SU-DHL-6 (cell line): Measurements from ENCODE around the gene MINK1.

ENCODE experiments used
- H2AFZ ChIP-seq: fragments of 200-600 bp; sonication (generic); 2 replicates; pipeline ENCODE4 v1.6.1; 2014; ENCODE audit warnings: low read depth, mild to moderate bottlenecking, moderate library complexity, mixed read lengths, antibody characterized with exemption, low read length; ENCODE audit not compliant: severe bottlenecking
- H3F3A ChIP-seq: fragments of 200-600 bp; shearing (Covaris generic); 2 replicates; pipeline ENCODE4 v1.6.0; 2016; ENCODE audit warnings: antibody characterized with exemption, mild to moderate bottlenecking; ENCODE audit not compliant: insufficient read depth
- H3K27ac ChIP-seq: fragments of 200-600 bp; sonication (generic); 2 replicates; pipeline ENCODE4 v1.5.1; 2016; ENCODE audit warnings: low read depth, mild to moderate bottlenecking, low read length, moderate library complexity, mixed read lengths
- H3K27me3 ChIP-seq: fragments of 200-600 bp; sonication (generic), shearing (Covaris generic); 2 replicates; pipeline ENCODE4 v1.6.0; 2014; ENCODE audit warnings: mild to moderate bottlenecking, low read length
- H3K36me3 ChIP-seq: fragments of 200-600 bp; sonication (generic); 2 replicates; pipeline ENCODE4 v1.6.1; 2014; ENCODE audit warnings: mild to moderate bottlenecking, low read length, mixed read lengths
- H3K4me2 ChIP-seq: fragments of 300-600, 200-600 bp; shearing (Covaris generic), sonication (generic); 2 replicates; pipeline ENCODE4 v1.6.0; 2014; ENCODE audit warnings: low read length, low read depth, mild to moderate bottlenecking; ENCODE audit not compliant: poor library complexity, severe bottlenecking
- H3K4me3 ChIP-seq: fragments of 200-600 bp; sonication (generic); 2 replicates; pipeline ENCODE4 v1.5.1; 2014; ENCODE audit warnings: antibody characterized with exemption, low read length, mild to moderate bottlenecking, mixed read lengths; ENCODE audit not compliant: insufficient read depth, poor library complexity, severe bottlenecking
- H3K79me2 ChIP-seq: fragments of 200-600 bp; sonication (generic); 2 replicates; pipeline ENCODE4 v1.6.1; 2014; ENCODE audit warnings: mild to moderate bottlenecking, low read length, moderate library complexity; ENCODE audit not compliant: insufficient read depth
- H3K9ac ChIP-seq: fragments of 200-600 bp; sonication (generic); 2 replicates; pipeline ENCODE4 v1.7.0; 2014; ENCODE audit warnings: mild to moderate bottlenecking, low read length
- H3K9me2 ChIP-seq: fragments of 200-600 bp; sonication (generic); replicated peaks from 2 replicates; pipeline ENCODE4 v1.6.1; 2014; ENCODE audit warnings: low read length; ENCODE audit not compliant: insufficient read depth
- H3K9me3 ChIP-seq: fragments of 200-600 bp; sonication (generic); 2 replicates; pipeline ENCODE4 v1.6.1; 2014; ENCODE audit warnings: low read length, mixed read lengths; ENCODE audit not compliant: insufficient read depth
- H4K20me1 ChIP-seq: fragments of 200-600 bp; sonication (generic); 2 replicates; pipeline ENCODE4 v1.6.1; 2014; ENCODE audit warnings: low read depth, mild to moderate bottlenecking, antibody characterized with exemption, low read length, moderate library complexity, mixed read lengths
- EZH2phosphoT487 ChIP-seq: fragments of 200-600 bp; sonication (generic), shearing (Covaris generic); conservative IDR thresholded peaks from 2 replicates; pipeline ENCODE4 v1.6.1; 2018; ENCODE audit warnings: mild to moderate bottlenecking, antibody characterized with exemption, low read length, moderate library complexity, mixed read lengths
- TF ChIP-seq, protein P1 (sequence below): fragments of 200-600 bp; sonication (generic); IDR thresholded peaks from one replicate; pipeline ENCODE4 v1.5.1; 2017; ENCODE audit warnings: antibody characterized with exemption, mild to moderate bottlenecking, low read length, moderate library complexity; ENCODE audit not compliant: insufficient read depth, poor library complexity, severe bottlenecking

The MINK1 gene

DNA sequence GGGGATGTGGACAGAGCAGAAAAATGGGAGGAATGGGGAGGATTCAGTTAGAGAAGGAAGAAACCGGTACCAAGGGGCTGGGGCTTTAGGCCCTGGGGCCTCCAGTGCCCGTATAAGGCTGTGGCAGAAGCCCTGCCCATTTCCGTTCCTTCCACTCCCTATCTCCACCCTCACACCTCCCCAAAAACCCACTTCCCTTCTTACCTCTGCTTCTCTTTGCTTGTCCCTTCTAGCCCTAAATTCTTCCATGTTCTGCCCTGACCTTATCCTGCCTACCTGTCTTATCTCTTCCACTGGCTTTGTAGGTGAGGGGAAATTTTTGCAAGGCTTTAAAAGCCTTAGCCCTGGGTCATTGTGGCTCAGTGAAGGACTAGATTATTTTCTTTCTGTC is 111.0 kb downstream of the MINK1 start:
- Histone ChIP-seq H3K79me2 (peaks cover 67% of the 10 kb centered on the region), H3F3A (peaks cover 72% of the 10 kb centered on the region), H3K27ac (peak overlapping the region; percentile 100), H3K9me3 (no peaks in the 10 kb centered on the region), H3K9ac (peak overlapping the region; percentile 37), H3K4me3 (no peak overlapping the region), H3K9me2 (no peaks in the 10 kb centered on the region), H2AFZ (no peak overlapping the region), H3K36me3 (peaks cover 11% of the 10 kb centered on the region; the same call in 1 of the 2 replicates), H3K4me2 (peak overlapping the region; percentile 90), H3K27me3 (no peaks in the 10 kb centered on the region), H4K20me1 (peaks cover 3% of the 10 kb centered on the region; the same call in 1 of the 2 replicates)
- no peak for TF ChIP-seq EZH2phosphoT487
- TF ChIP-seq, protein P1, sequence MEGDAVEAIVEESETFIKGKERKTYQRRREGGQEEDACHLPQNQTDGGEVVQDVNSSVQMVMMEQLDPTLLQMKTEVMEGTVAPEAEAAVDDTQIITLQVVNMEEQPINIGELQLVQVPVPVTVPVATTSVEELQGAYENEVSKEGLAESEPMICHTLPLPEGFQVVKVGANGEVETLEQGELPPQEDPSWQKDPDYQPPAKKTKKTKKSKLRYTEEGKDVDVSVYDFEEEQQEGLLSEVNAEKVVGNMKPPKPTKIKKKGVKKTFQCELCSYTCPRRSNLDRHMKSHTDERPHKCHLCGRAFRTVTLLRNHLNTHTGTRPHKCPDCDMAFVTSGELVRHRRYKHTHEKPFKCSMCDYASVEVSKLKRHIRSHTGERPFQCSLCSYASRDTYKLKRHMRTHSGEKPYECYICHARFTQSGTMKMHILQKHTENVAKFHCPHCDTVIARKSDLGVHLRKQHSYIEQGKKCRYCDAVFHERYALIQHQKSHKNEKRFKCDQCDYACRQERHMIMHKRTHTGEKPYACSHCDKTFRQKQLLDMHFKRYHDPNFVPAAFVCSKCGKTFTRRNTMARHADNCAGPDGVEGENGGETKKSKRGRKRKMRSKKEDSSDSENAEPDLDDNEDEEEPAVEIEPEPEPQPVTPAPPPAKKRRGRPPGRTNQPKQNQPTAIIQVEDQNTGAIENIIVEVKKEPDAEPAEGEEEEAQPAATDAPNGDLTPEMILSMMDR: no peak

DNA sequence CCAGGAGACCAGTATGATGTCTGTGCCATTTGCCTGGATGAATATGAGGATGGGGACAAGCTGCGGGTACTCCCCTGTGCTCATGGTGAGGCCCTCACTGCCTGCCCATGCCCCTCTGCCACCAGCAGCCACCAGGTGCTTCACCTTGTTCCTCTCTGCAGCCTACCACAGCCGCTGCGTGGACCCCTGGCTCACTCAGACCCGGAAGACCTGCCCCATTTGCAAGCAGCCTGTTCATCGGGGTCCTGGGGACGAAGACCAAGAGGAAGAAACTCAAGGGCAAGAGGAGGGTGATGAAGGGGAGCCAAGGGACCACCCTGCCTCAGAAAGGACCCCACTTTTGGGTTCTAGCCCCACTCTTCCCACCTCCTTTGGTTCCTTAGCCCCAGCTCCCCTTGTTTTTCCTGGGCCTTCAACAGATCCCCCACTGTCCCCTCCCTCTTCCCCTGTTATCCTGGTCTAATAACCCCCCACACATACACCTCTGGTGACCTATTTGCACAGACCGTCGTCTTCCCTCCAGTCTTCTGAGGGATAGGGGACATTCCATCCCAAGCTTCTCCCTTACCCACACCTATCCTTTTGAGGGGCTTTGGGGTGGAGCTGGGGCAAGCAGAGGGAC is 111.5 kb downstream of the MINK1 start:
- Histone ChIP-seq H3K27me3 (no peaks in the 10 kb centered on the region), H3F3A (peaks cover 74% of the 10 kb centered on the region), H3K36me3 (peaks cover 11% of the 10 kb centered on the region; the same call in 1 of the 2 replicates), H3K27ac (peak overlapping the region; percentile 100), H4K20me1 (peaks cover 3% of the 10 kb centered on the region; the same call in 1 of the 2 replicates), H3K9me3 (no peaks in the 10 kb centered on the region), H3K4me2 (peak overlapping the region; percentile 90), H3K9ac (peak overlapping the region; percentile 37), H3K9me2 (no peaks in the 10 kb centered on the region), H3K79me2 (peaks cover 62% of the 10 kb centered on the region), H2AFZ (no peak overlapping the region), H3K4me3 (no peak overlapping the region)
- TF ChIP-seq, protein P1: no peak
- TF ChIP-seq EZH2phosphoT487: no peak

DNA sequence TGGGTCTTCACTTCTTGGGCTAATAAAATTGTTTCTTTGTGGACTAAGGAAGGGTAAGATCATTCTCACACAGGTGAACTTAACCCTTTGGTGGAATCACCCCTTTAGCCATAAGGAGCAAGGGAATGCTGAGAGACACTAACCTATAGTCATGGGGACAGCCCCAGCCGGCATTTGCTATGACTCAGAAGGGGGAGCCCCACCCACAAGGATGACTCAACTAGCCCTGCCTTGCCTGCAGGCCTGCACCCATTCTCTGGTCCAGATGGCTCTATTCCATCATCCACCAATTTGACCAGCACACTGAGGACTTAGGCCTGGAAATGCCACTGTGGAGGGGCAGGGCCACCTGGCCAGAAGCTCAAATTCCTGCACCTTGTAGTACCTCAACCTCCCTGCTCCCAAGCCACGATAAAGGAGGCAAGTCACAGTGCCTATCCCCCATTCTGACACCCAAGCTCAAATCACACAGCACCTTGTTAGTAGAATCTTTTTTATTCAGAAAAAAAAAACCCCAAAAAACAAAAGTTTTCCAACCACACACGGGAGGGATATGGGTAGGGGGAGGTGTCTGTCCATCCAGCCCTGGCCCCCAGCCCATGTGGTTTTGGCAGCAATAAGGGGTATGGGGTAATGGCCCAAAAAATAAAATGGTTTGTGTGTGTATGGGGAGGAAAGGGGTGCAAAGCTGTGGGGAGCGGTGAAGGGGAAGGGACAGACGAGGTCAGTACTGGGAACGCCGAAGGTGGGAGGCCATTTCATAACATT is 112.2 kb downstream of the MINK1 start:
- Histone ChIP-seq H4K20me1 (peaks cover 3% of the 10 kb centered on the region; the same call in 1 of the 2 replicates), H3F3A (peaks cover 73% of the 10 kb centered on the region), H3K9me2 (no peaks in the 10 kb centered on the region), H3K4me2 (peak overlapping the region; percentile 90), H2AFZ (no peak overlapping the region), H3K9me3 (no peaks in the 10 kb centered on the region), H3K27me3 (no peaks in the 10 kb centered on the region), H3K4me3 (peak overlapping the region; percentile 20), H3K27ac (peak overlapping the region; percentile 100), H3K36me3 (peaks cover 11% of the 10 kb centered on the region; the same call in 1 of the 2 replicates), H3K9ac (peak overlapping the region; percentile 37; the same call in 1 of the 2 replicates), H3K79me2 (peaks cover 62% of the 10 kb centered on the region)
- TF ChIP-seq EZH2phosphoT487: no peak
- TF ChIP-seq, protein P1: no peak
